ENCODE data around the gene OTOF.

OTOF gene

GRCh38 chr2:26465981-26466471 lies 11.9 kb downstream of the OTOF start:
- DNase-seq (ENCODE audit: low read depth) = no peak

GRCh38 chr2:26465266-26465925 lies 12.5 kb downstream of the OTOF start:
- no peak for DNase-seq (ENCODE audit: low read depth)
- no peak for TF ChIP-seq CTCF (IDR thresholded peaks at IDR 0.05; ENCODE audit: insufficient read depth, low read depth, low read length, missing control alignments)
- H3K4me3 ChIP-seq (ENCODE audit: low read length) = no peak overlapping the region

More at GRCh38 chr2:26465981-26466471, 11.9 kb downstream of the OTOF start:
- TF ChIP-seq CTCF (IDR thresholded peaks at IDR 0.05; ENCODE audit: insufficient read depth, low read depth, low read length, missing control alignments) = no peak
- no peak overlapping the region for H3K4me3 ChIP-seq (ENCODE audit: low read length)

- H3K4me3 ChIP-seq (ENCODE audit: low read length) = no peak overlapping the region
- TF ChIP-seq CTCF (IDR thresholded peaks at IDR 0.05; ENCODE audit: insufficient read depth, low read depth, low read length, missing control alignments) = no peak
- no peak for DNase-seq (ENCODE audit: low read depth)
These were observed 13.3 kb downstream of the OTOF start for GRCh38 chr2:26464390-26465265.

DNA sequence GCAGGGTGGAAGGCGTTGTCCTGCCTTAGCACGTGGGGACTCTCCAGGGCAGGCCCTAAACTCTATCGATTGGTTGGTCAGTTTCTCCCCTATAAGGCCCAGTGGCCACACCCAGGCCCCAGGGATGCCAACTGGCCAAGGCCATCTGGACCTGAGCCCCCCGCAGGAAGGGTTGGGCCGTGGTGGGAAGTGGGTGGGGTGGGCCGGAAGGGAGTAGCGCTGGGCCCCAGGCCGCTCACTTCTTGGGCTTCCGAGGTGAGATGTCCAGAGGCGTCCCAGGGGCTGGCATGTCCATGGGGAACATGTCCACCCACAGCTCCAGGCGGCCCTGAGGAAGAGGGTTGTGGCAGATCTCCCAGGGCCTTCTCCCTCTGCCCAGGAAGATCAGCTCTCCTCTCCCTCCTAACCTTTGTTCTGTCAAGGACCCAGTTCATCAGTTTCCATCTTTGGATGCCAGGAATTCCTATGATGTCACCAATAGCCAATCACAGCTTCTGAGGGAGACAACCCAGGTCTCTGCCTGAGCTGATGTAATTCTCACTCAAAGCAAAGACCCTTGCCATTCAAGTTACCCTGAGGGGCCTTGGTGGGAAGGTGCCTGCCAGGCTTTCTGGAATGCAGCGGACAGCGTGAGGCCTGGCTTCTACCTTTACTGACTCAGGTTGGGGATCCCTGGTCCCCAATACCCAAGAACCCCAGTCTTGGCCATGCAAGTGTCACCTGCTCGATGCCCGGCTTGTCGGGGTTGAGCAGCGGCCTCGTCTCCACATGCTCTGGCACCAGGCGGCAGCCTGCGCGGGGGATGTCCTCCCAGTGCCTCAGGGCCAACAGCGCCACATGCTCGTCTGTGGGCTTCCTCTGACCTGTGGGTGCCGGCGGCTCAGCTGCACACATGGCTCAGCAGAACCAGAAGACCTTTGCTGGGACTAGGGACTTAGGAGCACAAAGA lies 14.4 kb downstream of the OTOF start:
- no peak overlapping the region for H3K4me3 ChIP-seq (ENCODE audit: low read length)
- DNase-seq (ENCODE audit: low read depth) = no peak
- no peak for TF ChIP-seq CTCF (IDR thresholded peaks at IDR 0.05; ENCODE audit: insufficient read depth, low read depth, low read length, missing control alignments)

DNA sequence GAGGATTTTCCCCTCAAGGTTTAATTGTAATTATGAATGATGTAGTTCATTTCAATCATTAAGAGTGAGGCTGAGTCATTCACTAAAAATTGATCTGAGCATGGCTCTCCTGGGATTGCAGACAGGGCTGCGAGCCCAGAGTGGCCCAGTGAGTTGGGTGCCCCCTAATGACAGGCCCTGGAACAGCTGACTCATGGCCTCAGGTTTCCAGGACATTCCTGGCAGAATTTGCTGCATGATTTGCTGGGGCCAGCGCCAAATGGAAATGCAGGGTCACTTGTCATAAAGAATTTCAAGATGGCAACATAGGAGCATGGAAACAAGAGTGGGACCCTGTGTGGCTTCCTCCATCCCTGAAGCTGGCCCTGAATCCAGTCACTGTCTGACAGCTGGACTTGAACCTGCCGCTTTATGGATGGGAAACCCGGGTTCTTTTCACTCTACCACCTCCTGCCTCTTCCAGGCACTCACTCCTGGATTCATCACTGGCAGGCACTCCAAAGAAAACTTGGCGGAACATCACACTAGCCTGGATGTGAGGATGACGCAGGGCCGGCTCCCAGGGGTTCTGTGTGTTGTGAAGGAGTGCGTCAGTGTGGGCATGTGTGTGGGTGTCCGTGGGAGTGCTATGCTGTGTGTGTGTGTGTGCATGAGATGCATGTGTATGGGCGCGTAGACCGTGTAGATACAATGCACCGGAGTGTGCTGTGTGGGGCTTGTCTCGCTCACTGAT lies 15.2 kb downstream of the OTOF start:
- TF ChIP-seq CTCF (IDR thresholded peaks at IDR 0.05; ENCODE audit: insufficient read depth, low read depth, low read length, missing control alignments) = peak; percentile 47
- DNase-seq (ENCODE audit: low read depth) = peak; percentile 66
- no peak overlapping the region for H3K4me3 ChIP-seq (ENCODE audit: low read length)

DNA sequence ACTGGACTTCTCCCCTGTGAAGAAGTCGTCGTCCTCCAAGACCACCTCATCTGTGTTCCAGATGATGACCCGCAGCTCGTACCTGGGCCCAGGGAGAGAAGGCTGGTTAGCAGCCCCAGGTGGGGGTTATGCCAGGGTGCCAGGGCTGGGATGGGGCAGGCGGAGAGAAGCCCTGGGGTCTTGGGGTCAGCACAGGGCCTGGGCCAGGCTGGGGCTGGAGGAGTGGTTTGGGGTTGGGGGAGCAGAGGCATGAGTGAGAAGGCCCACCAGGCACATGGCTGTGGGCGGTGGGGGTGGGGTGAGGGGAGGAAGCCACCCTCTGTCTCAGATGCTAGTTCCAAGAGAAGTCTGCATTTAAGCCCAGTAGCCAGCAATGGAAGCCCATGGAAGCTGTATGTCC lies 15.8 kb downstream of the OTOF start:
- no peak overlapping the region for H3K4me3 ChIP-seq (ENCODE audit: low read length)
- TF ChIP-seq CTCF (IDR thresholded peaks at IDR 0.05; ENCODE audit: insufficient read depth, low read depth, low read length, missing control alignments) = no peak
- no peak for DNase-seq (ENCODE audit: low read depth)

Data from epithelial cell of esophagus (primary cell).